T-helper 1 cell treated with Interleukin-12 subunit alpha and Interleukin-12 subunit beta and Interleukin-4 antibody, amounts not matched to agents 30 μg/mL and 1 μg/mL, for 36 hours (primary cell): ENCODE measurements around the gene GLT8D2.
A peak's percentile ranks its signal among the peaks of the same experiment; 100 is the strongest.

Source experiments
- H3K27ac Mint-ChIP-seq: one replicate; pipeline ENCODE4 v1.8.0; 2021; ENCODE audit warnings: mild to moderate bottlenecking, mixed read lengths
- H3K27me3 Mint-ChIP-seq: one replicate; pipeline ENCODE4 v1.8.0; 2021; ENCODE audit warnings: low read depth, mixed read lengths
- H3K36me3 Mint-ChIP-seq: one replicate; pipeline ENCODE4 v1.8.0; 2021; ENCODE audit warnings: low read depth, mixed read lengths
- H3K4me1 Mint-ChIP-seq: one replicate; pipeline ENCODE4 v1.8.0; 2021; ENCODE audit warnings: low read depth, mixed read lengths
- H3K4me3 Mint-ChIP-seq: one replicate; pipeline ENCODE4 v1.8.0; 2021; ENCODE audit warnings: mild to moderate bottlenecking, moderate library complexity, mixed read lengths
- H3K9me3 Mint-ChIP-seq: one replicate; pipeline ENCODE4 v1.8.0; 2021; ENCODE audit warnings: mixed read lengths

GLT8D2 gene, protein sequence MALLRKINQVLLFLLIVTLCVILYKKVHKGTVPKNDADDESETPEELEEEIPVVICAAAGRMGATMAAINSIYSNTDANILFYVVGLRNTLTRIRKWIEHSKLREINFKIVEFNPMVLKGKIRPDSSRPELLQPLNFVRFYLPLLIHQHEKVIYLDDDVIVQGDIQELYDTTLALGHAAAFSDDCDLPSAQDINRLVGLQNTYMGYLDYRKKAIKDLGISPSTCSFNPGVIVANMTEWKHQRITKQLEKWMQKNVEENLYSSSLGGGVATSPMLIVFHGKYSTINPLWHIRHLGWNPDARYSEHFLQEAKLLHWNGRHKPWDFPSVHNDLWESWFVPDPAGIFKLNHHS

GRCh38 chr12:104049903-104050356 lies at the start of gene GLT8D2:
TSS of gene GLT8D2 (minus strand) at chr12:104050187. CDS start at chr12:104019648, 30,539 bp downstream.
- Mint-ChIP-seq H3K36me3 (no peaks in the 10 kb centered on the region), H3K4me3 (no peak within 1 kb of the TSS), H3K27ac (no peak within 1 kb of the TSS), H3K27me3 (peaks cover 63% of the 10 kb centered on the region), H3K4me1 (peaks cover 5% of the 10 kb centered on the region), H3K9me3 (no peaks in the 10 kb centered on the region)

GRCh38 chr12:104097954-104098353 lies 48.0 kb upstream of the GLT8D2 start:
- Mint-ChIP-seq H3K27ac (no peak overlapping the region), H3K4me3 (no peak overlapping the region), H3K4me1 (no peaks in the 10 kb centered on the region), H3K27me3 (no peaks in the 10 kb centered on the region), H3K9me3 (no peaks in the 10 kb centered on the region), H3K36me3 (peaks cover 38% of the 10 kb centered on the region)

DNA sequence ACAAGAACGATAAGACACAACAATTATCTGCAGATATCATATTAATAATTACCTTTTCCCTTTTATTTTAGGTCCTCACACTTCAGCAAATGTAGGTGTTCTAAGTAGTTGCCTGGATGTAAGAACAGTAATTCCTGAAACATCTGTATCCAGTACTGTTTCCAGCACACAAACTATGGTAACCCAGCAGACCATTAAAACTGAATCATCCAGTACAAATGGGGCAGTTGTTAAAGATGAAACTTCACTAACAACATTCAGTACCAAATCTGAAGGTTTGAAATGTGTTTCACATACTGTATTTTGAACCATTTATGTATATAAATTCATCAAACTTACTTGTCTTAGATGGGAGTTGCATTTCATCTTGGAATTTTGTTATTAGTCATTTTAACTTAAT lies 45.3 kb upstream of the GLT8D2 start:
- Mint-ChIP-seq H3K36me3 (peaks cover 39% of the 10 kb centered on the region), H3K9me3 (no peaks in the 10 kb centered on the region), H3K27ac (no peak overlapping the region), H3K27me3 (no peaks in the 10 kb centered on the region), H3K4me1 (no peaks in the 10 kb centered on the region), H3K4me3 (no peak overlapping the region)

GRCh38 chr12:104094284-104094683 lies 44.3 kb upstream of the GLT8D2 start:
- H3K4me3 Mint-ChIP-seq, result no peak overlapping the region
- H3K27me3 Mint-ChIP-seq, result no peaks in the 10 kb centered on the region
- no peak overlapping the region for H3K27ac Mint-ChIP-seq
- peaks cover 41% of the 10 kb centered on the region for H3K36me3 Mint-ChIP-seq
- no peaks in the 10 kb centered on the region for H3K4me1 Mint-ChIP-seq
- H3K9me3 Mint-ChIP-seq, result no peaks in the 10 kb centered on the region

DNA sequence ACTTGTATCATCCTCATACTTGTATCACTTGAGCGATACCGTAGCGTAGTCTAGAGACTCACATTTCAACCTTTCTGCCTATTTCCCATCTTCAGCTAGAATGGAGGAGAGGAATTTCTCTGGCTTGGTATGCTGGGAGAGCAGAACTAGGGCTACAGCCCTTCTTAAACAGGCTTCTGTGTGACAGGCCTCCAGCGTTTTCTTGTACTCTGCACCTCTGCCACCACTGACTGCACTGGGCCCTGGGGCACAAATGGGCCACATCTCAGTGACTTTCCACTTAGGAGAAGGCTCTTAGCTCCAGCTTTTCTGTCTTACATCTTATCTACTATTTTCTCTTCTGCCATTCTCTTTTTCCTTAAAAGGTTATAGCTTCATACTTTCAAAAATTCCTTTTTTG lies 41.1 kb upstream of the GLT8D2 start:
- Mint-ChIP-seq H3K27me3 (no peaks in the 10 kb centered on the region), H3K4me3 (no peak overlapping the region), H3K36me3 (peaks cover 33% of the 10 kb centered on the region)

GRCh38 chr12:104090685-104091084 lies 40.7 kb upstream of the GLT8D2 start:
- Mint-ChIP-seq H3K27ac (no peak overlapping the region), H3K4me1 (no peaks in the 10 kb centered on the region), H3K27me3 (no peaks in the 10 kb centered on the region), H3K36me3 (peaks cover 34% of the 10 kb centered on the region), H3K4me3 (no peak overlapping the region), H3K9me3 (no peaks in the 10 kb centered on the region)

More for the DNA sequence above, 41.1 kb upstream of the GLT8D2 start:
- no peaks in the 10 kb centered on the region for H3K9me3 Mint-ChIP-seq
- no peak overlapping the region for H3K27ac Mint-ChIP-seq
- H3K4me1 Mint-ChIP-seq, result no peaks in the 10 kb centered on the region

- Mint-ChIP-seq H3K4me3 (no peak overlapping the region), H3K27ac (peak overlapping the region; percentile 16), H3K4me1 (peaks cover 14% of the 10 kb centered on the region), H3K36me3 (peaks cover 31% of the 10 kb centered on the region), H3K9me3 (no peaks in the 10 kb centered on the region), H3K27me3 (no peaks in the 10 kb centered on the region)
Observed at GRCh38 chr12:104083769-104084475, 33.9 kb upstream of the GLT8D2 start.

DNA sequence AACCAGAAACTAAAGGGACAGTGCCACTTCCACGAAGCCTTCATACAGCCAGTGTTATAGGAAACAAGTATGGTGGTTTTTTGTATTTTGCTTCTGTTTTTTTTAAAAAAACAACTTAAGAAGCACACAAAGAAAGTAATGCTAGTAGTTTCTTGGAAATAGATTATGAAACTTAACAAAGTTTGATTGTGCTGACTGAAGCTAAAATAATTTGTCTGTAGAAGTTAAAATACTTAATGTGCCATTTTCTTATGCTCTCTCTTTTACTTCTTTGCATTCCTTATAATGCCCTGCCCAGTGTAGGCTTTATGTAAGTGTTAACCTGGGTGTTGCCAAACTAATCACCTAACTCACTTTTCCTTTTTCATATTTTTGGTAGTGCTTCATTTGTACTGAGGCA lies 30.8 kb upstream of the GLT8D2 start:
- H3K36me3 Mint-ChIP-seq, result peaks cover 33% of the 10 kb centered on the region
- H3K4me3 Mint-ChIP-seq, result no peak overlapping the region
- no peak overlapping the region for H3K27ac Mint-ChIP-seq
- no peaks in the 10 kb centered on the region for H3K9me3 Mint-ChIP-seq
- no peaks in the 10 kb centered on the region for H3K27me3 Mint-ChIP-seq
- H3K4me1 Mint-ChIP-seq, result peaks cover 14% of the 10 kb centered on the region

DNA sequence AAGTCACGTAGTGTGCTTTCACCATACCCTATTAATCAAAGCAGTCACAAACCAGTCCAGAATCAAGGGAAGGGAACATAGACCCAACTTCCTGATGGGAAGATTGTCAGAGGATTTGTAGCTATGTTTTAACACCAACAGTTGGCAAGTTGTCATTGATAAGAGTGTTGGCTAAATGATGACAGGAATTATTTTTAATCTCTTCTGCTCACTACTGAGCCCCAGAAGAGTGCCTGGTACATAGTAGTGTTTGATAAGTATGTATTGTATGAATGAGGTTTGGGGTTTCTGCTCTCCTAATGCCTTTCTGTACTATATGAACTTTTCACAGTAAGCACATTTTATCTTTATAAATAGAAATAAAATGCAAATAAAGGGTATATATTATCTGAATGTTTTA lies 29.0 kb upstream of the GLT8D2 start:
- no peaks in the 10 kb centered on the region for H3K9me3 Mint-ChIP-seq
- H3K4me3 Mint-ChIP-seq, result no peak overlapping the region
- peaks cover 8% of the 10 kb centered on the region for H3K4me1 Mint-ChIP-seq
- no peaks in the 10 kb centered on the region for H3K27me3 Mint-ChIP-seq
- H3K27ac Mint-ChIP-seq, result no peak overlapping the region
- peaks cover 29% of the 10 kb centered on the region for H3K36me3 Mint-ChIP-seq

- no peaks in the 10 kb centered on the region for H3K4me1 Mint-ChIP-seq
Observed at GRCh38 chr12:104073699-104074098, 23.7 kb upstream of the GLT8D2 start.

DNA sequence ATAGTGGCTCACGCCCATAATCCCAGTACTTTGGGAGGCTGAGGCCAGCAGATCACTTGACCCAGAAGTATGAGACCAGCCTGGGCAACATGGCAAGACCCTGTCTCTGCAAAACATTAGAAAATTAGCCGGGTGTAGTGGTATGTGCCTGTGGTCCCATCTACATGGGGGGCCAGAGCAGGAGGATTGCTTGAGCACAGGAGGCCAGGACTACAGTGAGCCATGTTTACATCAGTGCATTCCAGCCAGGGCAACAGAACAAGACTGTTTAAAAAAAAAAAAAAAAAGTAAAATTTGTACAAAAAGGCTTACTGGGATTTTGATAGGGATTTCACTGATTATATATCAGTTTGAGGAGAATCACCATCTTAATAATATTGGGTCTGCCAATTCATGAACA lies 22.1 kb upstream of the GLT8D2 start:
- Mint-ChIP-seq H3K36me3 (peaks cover 23% of the 10 kb centered on the region), H3K9me3 (no peaks in the 10 kb centered on the region), H3K4me3 (no peak overlapping the region), H3K27me3 (no peaks in the 10 kb centered on the region), H3K4me1 (peaks cover 5% of the 10 kb centered on the region), H3K27ac (no peak overlapping the region)

More at GRCh38 chr12:104073699-104074098, 23.7 kb upstream of the GLT8D2 start:
- Mint-ChIP-seq H3K36me3 (peaks cover 17% of the 10 kb centered on the region), H3K4me3 (no peak overlapping the region), H3K9me3 (no peaks in the 10 kb centered on the region), H3K27ac (no peak overlapping the region), H3K27me3 (no peaks in the 10 kb centered on the region)

- peaks cover 10% of the 10 kb centered on the region for H3K36me3 Mint-ChIP-seq
- peaks cover 23% of the 10 kb centered on the region for H3K4me1 Mint-ChIP-seq
- peaks cover 29% of the 10 kb centered on the region for H3K27me3 Mint-ChIP-seq
- H3K27ac Mint-ChIP-seq, result peak overlapping the region; percentile 82
- peak overlapping the region; percentile 89 for H3K4me3 Mint-ChIP-seq
- H3K9me3 Mint-ChIP-seq, result no peaks in the 10 kb centered on the region
Observed at GRCh38 chr12:104064842-104065427, 14.9 kb upstream of the GLT8D2 start.

- no peaks in the 10 kb centered on the region for H3K9me3 Mint-ChIP-seq
- H3K36me3 Mint-ChIP-seq, result peaks cover 10% of the 10 kb centered on the region
- peak within 1 kb of the TSS; percentile 86 for H3K27ac Mint-ChIP-seq
- peaks cover 36% of the 10 kb centered on the region for H3K27me3 Mint-ChIP-seq
- H3K4me1 Mint-ChIP-seq, result peaks cover 24% of the 10 kb centered on the region
- peak within 1 kb of the TSS; percentile 89 for H3K4me3 Mint-ChIP-seq
Observed at GRCh38 chr12:104064031-104064841, 14.2 kb upstream of the GLT8D2 start, which contains the start of gene HCFC2. TSS of gene HCFC2 (plus strand) at chr12:104064531. CDS start at chr12:104064561, 30 bp downstream.

- Mint-ChIP-seq H3K27ac (peak overlapping the region; percentile 73), H3K4me3 (peak overlapping the region; percentile 89), H3K9me3 (no peaks in the 10 kb centered on the region), H3K36me3 (peaks cover 10% of the 10 kb centered on the region), H3K27me3 (peaks cover 40% of the 10 kb centered on the region), H3K4me1 (peaks cover 24% of the 10 kb centered on the region)
Observed at GRCh38 chr12:104063712-104064030, 13.7 kb upstream of the GLT8D2 start.
